Hair follicle dermal papilla cell (primary cell): ENCODE measurements around the gene PRSS57. TPM values are rescaled to one million over a fixed set of nuclear protein-coding genes. Genes with fewer than 3 reads are reported as not detected.

Source experiments
- total RNA-seq: library from RNA; depleted of rRNA; stranded (reverse); fragments of >200 nt; gene quantifications from 2 replicates; pipeline ENCODE4 v1.2.3, GENCODE V29; 2012

Gene PRSS57
- total RNA-seq, result not detected in 2 replicates

DNA sequence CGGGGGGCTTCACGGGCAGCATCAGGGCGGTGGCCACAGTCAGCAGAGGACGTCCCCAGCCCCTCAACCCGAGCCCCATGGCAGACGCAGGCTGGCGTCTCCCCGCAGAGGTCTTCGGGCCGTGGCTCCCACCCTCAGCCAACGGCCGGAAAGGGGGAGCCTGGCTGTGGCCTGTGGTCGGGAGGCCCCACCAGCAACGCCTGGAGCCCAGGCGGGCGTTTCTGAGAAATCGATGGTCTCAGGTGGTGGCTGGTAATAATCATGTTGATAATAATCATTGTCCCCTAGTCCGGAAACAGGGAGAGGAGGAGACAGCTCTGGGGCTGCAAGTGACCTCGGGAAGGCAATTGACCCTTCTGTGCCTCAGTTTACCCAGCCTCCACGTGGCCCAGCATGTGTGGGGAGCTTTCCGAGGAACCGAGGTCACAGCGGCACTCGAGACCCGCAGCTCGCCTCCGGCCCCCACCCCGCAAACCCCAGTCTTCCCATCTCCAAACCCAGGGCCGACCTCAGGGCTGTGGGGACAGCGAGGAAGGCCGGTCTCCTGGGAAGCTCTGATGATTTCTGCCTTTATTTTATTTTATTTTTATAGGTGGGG is at the start of gene PRSS57:
PRSS57 (minus strand) TSS at position 101 of the 598 bp plus-strand sequence; CDS start at position 79, 22 bp downstream.

DNA sequence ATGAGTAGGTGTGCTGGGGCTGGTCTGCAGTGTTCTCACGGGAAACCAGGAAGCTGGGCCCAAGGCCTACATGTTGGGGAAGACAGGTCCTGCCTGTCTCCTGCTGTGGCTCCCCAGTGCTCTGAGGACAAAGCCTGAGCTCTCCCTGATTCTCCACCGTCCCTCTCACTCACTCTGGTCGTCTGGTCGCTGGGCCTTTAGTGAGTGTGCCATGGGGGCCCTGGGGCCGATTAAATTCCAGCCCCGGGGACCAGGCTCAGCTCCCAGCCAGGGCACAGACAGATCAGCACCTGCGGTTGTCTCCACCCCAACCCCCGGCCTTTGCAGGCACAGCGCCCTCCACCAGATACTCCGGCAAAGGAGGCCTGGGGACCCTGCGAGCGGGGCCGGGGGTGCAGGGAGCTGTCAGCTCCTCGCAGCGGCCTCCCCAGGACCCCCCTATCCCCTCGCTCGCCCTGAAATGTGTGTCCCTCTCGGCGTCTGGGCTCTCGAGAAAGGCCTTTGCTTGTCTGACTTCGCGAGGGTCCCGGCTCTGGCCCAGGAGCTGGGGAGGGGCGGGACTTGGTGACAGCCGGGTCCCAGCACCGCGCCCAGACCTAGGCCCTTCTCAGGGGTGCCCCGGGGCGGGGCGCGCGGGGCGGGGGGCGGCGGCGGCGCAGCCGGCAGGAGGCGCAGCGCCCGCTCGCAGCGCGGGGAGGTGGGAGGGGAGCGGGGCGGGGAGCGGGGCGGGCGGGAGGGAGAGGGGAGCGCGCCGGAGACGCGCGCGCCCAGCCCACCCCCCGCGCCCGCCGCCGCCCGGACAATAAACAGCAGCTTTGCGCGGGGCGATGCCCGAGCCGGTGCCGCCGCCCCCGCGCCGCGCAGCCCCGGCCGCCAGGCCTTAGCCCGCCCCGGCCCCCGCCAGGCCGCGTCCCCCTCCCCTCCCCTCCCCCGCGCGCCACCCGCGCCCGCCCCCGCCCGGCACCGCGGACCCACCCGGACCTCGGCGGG is 13.2 kb upstream of the PRSS57 start, which contains the start of gene PALM:
PALM (plus strand) TSS at position 782 of the 990 bp plus-strand sequence. CDS start 212 bp downstream, outside the sequence.

DNA sequence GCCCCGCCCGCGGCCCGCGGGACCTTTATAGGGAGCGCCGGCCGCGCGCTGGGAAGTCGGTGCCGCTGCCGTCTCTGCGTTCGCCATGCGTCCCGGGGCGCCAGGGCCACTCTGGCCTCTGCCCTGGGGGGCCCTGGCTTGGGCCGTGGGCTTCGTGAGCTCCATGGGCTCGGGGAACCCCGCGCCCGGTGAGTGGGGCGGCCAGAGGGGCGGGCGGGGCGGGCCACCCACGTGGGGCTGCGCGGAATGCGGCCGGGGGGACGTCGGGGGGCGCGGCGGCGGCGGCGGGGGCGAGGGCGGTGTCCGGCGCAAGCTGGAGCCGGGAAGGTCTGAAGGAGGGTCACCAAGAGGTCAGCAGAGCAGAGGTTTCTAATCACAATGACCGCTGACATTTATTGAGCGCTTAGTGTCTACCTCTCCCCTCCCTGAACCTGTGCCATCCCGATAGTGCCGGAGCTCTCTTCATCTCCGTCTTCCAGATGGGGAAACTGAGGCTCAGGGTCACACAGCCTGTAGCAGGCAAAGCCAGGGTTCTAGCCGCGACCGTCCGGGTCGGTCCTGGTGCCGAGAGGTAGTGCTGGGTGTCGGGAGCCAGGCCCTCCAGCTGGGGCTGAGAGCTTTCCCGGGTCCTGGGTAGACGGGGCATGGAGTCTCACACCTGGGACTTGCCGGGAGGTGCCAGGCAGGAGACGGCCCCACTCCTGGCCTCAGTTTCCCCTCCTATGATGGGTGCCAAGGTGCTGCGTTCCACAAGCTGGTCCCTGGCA is 18.7 kb downstream of the PRSS57 start, which contains the start of gene FSTL3:
FSTL3 (plus strand) TSS at position 54 of the 767 bp plus-strand sequence; CDS start at position 86, 32 bp downstream.

DNA sequence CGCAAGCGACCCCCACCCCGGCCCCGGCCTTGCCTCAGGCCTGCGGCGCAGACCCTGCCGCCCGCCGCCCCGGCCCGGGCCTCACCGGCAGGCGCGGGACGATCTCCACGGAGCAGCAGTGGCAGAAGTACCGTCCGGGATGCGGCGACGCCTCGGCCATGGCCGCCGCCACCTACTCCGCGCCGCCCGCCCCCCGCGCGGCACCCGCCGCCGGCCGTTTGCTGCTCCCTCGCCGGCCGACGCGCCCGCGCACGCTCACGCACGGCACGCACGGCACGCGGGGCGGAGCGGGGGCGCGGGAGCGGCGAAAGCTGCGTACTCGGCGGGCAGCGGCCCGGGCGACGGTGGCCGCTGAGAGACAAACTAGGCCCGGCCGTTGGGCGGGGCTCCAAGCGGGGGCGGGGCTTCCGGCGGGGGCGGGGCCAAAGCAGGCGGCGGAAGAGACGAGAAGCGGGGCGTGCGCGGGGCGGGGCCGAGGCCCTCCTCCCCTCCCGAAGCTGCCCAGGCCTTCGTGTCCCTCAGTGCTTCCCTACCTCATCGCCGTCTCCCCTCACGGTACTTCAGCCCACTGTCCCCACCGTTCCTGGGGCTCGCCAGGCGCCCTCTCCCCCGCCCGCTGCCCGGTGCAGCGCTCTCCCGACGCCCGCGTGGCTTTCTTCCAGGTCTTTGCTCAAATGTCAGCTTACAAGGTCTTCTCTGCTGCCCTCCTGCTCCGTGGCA is 32.1 kb downstream of the PRSS57 start, which contains the start of gene RNF126:
RNF126 (minus strand) TSS at position 253 of the 720 bp plus-strand sequence; CDS start at position 160, 93 bp downstream.

DNA sequence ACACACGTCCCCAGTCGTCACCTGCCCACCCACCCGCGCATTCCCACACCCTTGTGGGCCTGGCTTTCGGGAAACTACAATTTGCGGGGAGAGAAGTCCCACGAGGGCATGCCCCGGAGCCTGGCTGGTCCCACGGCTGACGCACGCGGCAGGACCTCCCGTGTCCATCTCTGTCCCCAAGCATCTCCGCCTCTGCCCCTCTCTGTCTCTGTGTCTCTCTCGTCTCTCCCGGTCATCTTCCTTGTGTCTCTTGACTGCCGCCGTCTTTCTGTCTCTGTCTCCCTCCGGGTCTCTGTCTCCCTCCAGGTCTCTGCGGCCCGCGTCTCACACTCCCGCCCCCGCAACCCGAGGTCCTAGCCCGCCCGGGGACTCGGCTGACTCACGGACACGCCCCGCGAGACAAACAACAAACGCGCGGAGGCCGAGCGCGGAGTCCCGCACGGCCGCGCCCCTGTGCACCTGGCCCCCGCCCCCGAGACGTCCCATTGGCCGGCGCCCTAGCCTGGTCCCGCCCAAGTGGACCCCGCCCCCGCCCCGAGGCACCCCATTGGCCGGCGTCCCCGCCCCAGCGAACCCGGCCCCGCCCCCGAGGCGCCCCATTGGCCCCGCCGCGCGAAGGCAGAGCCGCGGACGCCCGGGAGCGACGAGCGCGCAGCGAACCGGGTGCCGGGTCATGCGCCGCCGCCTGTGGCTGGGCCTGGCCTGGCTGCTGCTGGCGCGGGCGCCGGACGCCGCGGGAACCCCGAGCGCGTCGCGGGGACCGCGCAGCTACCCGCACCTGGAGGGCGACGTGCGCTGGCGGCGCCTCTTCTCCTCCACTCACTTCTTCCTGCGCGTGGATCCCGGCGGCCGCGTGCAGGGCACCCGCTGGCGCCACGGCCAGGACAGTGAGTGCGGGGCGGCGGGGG is 55.7 kb downstream of the PRSS57 start, which contains the start of gene FGF22:
FGF22 (plus strand) TSS at position 627 of the 908 bp plus-strand sequence; CDS start at position 674, 47 bp downstream.

Other genes with a start within 250 kb of the PRSS57 start
- gene SHC2, start 234.4 kb downstream of the PRSS57 start, total RNA-seq, result 0.12 and 1.1 TPM in 2 replicates
- 0.16 and 0.36 TPM in 2 replicates for gene MADCAM1, start 199.0 kb downstream of the PRSS57 start, total RNA-seq
- gene TPGS1, start 188.0 kb downstream of the PRSS57 start, total RNA-seq, result 43.0 and 61.0 TPM in 2 replicates
- 48.2 and 51.9 TPM in 2 replicates for gene CDC34, start 163.7 kb downstream of the PRSS57 start, total RNA-seq
- gene GZMM, start 151.4 kb downstream of the PRSS57 start, total RNA-seq, result not detected in 2 replicates
- 327 and 392 TPM in 2 replicates for gene BSG, start 122.9 kb downstream of the PRSS57 start, total RNA-seq
- gene HCN2, start 105.6 kb downstream of the PRSS57 start, total RNA-seq, result 2.4 and 2.9 TPM in 2 replicates
- 20.8 and 27.9 TPM in 2 replicates for gene POLRMT, start 61.9 kb downstream of the PRSS57 start, total RNA-seq
- 0.16 TPM in 1 of 2 replicates, not detected in the other for gene FGF22, start 55.6 kb downstream of the PRSS57 start, total RNA-seq
- 38.9 and 46.4 TPM in 2 replicates for gene RNF126, start 32.2 kb downstream of the PRSS57 start, total RNA-seq
- gene FSTL3, start 19.1 kb downstream of the PRSS57 start, total RNA-seq, result 34.2 and 42.5 TPM in 2 replicates
- gene PALM, start 13.5 kb upstream of the PRSS57 start, total RNA-seq, result 0.73 and 0.97 TPM in 2 replicates
- gene MISP, start 55.7 kb upstream of the PRSS57 start, total RNA-seq, result under 0.01 TPM in 1 of 2 replicates, not detected in the other
- gene PTBP1, start 102.0 kb upstream of the PRSS57 start, total RNA-seq, result 99.9 and 128 TPM in 2 replicates
- 1.3 and 2.4 TPM in 2 replicates for gene PLPPR3, start 126.5 kb upstream of the PRSS57 start, total RNA-seq
- not detected in 2 replicates for gene AZU1, start 132.4 kb upstream of the PRSS57 start, total RNA-seq
- gene PRTN3, start 145.5 kb upstream of the PRSS57 start, total RNA-seq, result not detected in 2 replicates
- gene ELANE, start 156.9 kb upstream of the PRSS57 start, total RNA-seq, result 0.49 and 0.73 TPM in 2 replicates
- 33.5 and 41.1 TPM in 2 replicates for gene CFD, start 164.2 kb upstream of the PRSS57 start, total RNA-seq
- gene MED16, start 197.7 kb upstream of the PRSS57 start, total RNA-seq, result 42.4 and 52.1 TPM in 2 replicates
- gene RNU6-9, start 198.0 kb upstream of the PRSS57 start, total RNA-seq, result not detected in 2 replicates
- gene R3HDM4, start 217.8 kb upstream of the PRSS57 start, total RNA-seq, result 34.6 and 46.8 TPM in 2 replicates
- gene KISS1R, start 221.9 kb upstream of the PRSS57 start, total RNA-seq, result not detected in 2 replicates
- gene ARID3A, start 230.6 kb upstream of the PRSS57 start, total RNA-seq, result 23.9 and 25.5 TPM in 2 replicates